ENCODE results near the gene STXBP6.

GRCh38 chr14:25062022-25062321 lies 12.0 kb upstream of the STXBP6 start:
- TF ChIP-seq CTCF (IDR thresholded peaks at IDR 0.05 in 2 of 3, conservative IDR thresholded peaks at IDR 0.05 in 1 of 3; ENCODE audit: borderline replicate concordance in 1 of 3, insufficient read depth in 1 of 3, low read depth in 2 of 3, low read length in 2 of 3) (no peak), CEBPB (IDR thresholded peaks at IDR 0.05; ENCODE audit: low read depth) (no peak), EGR1 (IDR thresholded peaks at IDR 0.05; ENCODE audit: low read depth) (no peak), YY1 (IDR thresholded peaks at IDR 0.05; ENCODE audit: extremely low read depth, insufficient replicate concordance, low read depth, low read length) (no peak), EZH2phosphoT487 (IDR thresholded peaks at IDR 0.05; ENCODE audit: borderline replicate concordance) (no peak), ZNF274 (IDR thresholded peaks at IDR 0.05; ENCODE audit: low read depth, low read length) (no peak), SRF (IDR thresholded peaks at IDR 0.05; ENCODE audit: low read depth) (no peak), TCF7L2 (IDR thresholded peaks at IDR 0.05; ENCODE audit: borderline replicate concordance, extremely low read depth, insufficient read depth, insufficient read length) (no peak), REST (IDR thresholded peaks at IDR 0.05; ENCODE audit: low read depth) (no peak), EZH2 (IDR thresholded peaks at IDR 0.05) (no peak), POLR2AphosphoS5 (IDR thresholded peaks at IDR 0.05; ENCODE audit: low read depth, low read length) (no peak)
- TF ChIP-seq, protein P1, sequence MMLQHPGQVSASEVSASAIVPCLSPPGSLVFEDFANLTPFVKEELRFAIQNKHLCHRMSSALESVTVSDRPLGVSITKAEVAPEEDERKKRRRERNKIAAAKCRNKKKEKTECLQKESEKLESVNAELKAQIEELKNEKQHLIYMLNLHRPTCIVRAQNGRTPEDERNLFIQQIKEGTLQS (IDR thresholded peaks at IDR 0.05): no peak

Measured in HCT116 (cell line).